Body of pancreas (tissue), 4 donors: ENCODE measurements around the gene TLN1.

Experiments
- CTCF ChIP-seq, 7 experiments: fragments of 450-650 bp in 4 of 7; fragments of 200-600 bp in 3 of 7; sonication (generic) in 3 of 7; IDR thresholded peaks; one replicate each; pipeline ENCODE4 v1.5.1; 2016 to 2019; ENCODE audit warnings: antibody characterized with exemption in 7 of 7
- POLR2A ChIP-seq, 3 donors: fragments of 450-650 bp; IDR thresholded peaks; one replicate each; pipeline ENCODE4 v1.6.1; 2016; ENCODE audit warnings: antibody characterized with exemption in 3 of 3, mild to moderate bottlenecking in 2 of 3

GRCh38 chr9:35664531-35665470, 67.2 kb downstream of the TLN1 start, which contains the start of gene ARHGEF39:
- TF ChIP-seq CTCF (IDR thresholded peaks at IDR 0.05) (peak in 5 of 7 experiments; percentile 14 to 41 (median 33)), POLR2A (IDR thresholded peaks at IDR 0.05) (peak; percentile 13 to 66 (median 47))
